ENCODE measurements around the gene CLCN3. TPM values are rescaled to one million over a fixed set of nuclear protein-coding genes. Genes with fewer than 3 reads are reported as not detected.

The CLCN3 gene
- total and polyA plus RNA-seq, 2 experiments from 2014 or later = 14.9 to 38.4 TPM

DNA sequence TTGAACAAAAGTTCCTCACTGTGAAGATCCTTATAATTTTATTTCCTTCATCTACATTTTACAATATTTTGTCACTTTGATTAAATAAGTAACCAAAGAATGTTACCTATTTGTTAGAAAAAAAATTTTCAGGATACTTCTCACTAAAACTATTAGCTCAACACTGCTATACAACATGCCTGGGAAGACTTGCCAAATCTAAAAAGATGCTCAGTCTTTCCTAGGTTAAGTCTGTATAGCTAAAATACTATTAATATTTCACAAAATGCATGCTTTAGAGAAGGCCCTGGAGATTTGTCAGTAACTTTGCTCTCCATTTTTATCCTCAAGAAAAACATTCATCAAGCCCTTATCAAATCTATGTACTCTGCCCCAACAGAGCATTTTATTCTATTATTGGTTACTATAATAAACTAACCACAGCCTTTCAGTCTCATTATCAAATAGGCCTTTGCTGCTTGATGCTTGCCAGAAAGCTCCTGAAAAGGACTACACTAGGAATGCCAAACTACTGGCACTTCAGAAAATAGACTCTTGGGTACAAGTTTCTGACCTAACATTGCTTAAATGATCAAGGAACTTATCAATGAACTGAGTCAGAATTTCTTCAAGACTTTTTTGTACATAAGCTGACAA lies 25.7 kb upstream of the CLCN3 start:
- no peak overlapping the region for H3K4me2 ChIP-seq
- H3K9me2 ChIP-seq (replicated peaks; ENCODE audit: insufficient read depth) = no peaks in the 10 kb centered on the region
- H3K79me2 ChIP-seq = no peaks in the 10 kb centered on the region
- no peaks in the 10 kb centered on the region for H3K36me3 ChIP-seq (replicated peaks; ENCODE audit: insufficient read depth, low read depth)
- H3K9me3 ChIP-seq (ENCODE audit: low read depth) = no peaks in the 10 kb centered on the region
- TF ChIP-seq, protein P1, sequence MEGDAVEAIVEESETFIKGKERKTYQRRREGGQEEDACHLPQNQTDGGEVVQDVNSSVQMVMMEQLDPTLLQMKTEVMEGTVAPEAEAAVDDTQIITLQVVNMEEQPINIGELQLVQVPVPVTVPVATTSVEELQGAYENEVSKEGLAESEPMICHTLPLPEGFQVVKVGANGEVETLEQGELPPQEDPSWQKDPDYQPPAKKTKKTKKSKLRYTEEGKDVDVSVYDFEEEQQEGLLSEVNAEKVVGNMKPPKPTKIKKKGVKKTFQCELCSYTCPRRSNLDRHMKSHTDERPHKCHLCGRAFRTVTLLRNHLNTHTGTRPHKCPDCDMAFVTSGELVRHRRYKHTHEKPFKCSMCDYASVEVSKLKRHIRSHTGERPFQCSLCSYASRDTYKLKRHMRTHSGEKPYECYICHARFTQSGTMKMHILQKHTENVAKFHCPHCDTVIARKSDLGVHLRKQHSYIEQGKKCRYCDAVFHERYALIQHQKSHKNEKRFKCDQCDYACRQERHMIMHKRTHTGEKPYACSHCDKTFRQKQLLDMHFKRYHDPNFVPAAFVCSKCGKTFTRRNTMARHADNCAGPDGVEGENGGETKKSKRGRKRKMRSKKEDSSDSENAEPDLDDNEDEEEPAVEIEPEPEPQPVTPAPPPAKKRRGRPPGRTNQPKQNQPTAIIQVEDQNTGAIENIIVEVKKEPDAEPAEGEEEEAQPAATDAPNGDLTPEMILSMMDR (IDR thresholded peaks at IDR 0.05; ENCODE audit: poor library complexity) = no peak
- no peak for TF ChIP-seq EZH2 (IDR thresholded peaks at IDR 0.05; ENCODE audit: borderline replicate concordance)
- TF ChIP-seq EZH2phosphoT487 (IDR thresholded peaks at IDR 0.05; ENCODE audit: low read depth, severe bottlenecking, unreplicated experiment) = no peak
- no peak overlapping the region for H3K4me3 ChIP-seq
- no peak overlapping the region for H2AFZ ChIP-seq
- H4K20me1 ChIP-seq (ENCODE audit: insufficient read depth, poor library complexity, severe bottlenecking) = no peaks in the 10 kb centered on the region
- no peak overlapping the region for H3K27ac ChIP-seq
- no peaks in the 10 kb centered on the region for H3K27me3 ChIP-seq
- H3K4me1 ChIP-seq (ENCODE audit: insufficient read depth) = no peaks in the 10 kb centered on the region
- no peak for DNase-seq (ENCODE audit: low spot score)

DNA sequence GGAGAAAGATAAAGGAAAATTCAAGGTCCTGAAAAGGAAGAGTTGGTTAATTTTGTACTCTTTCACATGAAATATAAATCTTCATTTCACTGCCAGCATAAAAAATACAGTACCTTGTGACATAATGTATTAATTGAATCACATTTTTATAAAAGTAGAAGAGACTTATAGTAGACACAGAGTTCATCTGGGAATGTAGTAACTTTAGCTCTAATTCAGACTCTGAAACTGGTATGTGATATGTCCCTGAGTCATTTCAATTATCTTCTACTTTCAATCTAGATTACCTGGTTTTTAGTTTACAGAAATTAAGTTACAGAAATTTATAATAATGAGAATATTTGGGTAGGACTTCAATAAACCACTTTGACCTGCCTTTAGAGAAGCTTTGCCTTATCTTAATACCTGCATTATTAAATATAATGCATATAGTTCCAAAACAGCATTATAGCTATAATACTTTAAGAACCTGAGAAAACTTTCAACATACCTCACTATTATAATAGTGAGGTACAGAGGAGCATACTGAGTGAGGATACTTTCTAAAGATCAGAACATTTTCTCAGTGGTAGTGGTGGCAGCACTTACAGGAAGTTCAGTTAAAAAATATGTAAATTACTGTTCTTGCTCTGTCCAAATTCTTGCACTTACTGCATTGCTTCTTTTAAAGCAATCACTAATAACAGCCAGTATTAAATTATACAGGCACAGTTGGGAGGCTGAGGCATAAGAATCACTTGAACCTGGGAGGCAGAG lies 19.2 kb upstream of the CLCN3 start:
- Histone ChIP-seq H3K79me2 (peaks cover 11% of the 10 kb centered on the region), H2AFZ (no peak overlapping the region), H3K9me2 (replicated peaks; ENCODE audit: insufficient read depth) (no peaks in the 10 kb centered on the region), H3K4me3 (no peak overlapping the region), H3K36me3 (replicated peaks; ENCODE audit: insufficient read depth, low read depth) (no peaks in the 10 kb centered on the region), H3K9me3 (ENCODE audit: low read depth) (no peaks in the 10 kb centered on the region), H3K4me1 (ENCODE audit: insufficient read depth) (no peaks in the 10 kb centered on the region), H3K27ac (no peak overlapping the region), H3K4me2 (no peak overlapping the region), H3K27me3 (no peaks in the 10 kb centered on the region), H4K20me1 (ENCODE audit: insufficient read depth, poor library complexity, severe bottlenecking) (no peaks in the 10 kb centered on the region)
- DNase-seq (ENCODE audit: low spot score) = no peak
- TF ChIP-seq EZH2phosphoT487 (IDR thresholded peaks at IDR 0.05; ENCODE audit: low read depth, severe bottlenecking, unreplicated experiment) (no peak), EZH2 (IDR thresholded peaks at IDR 0.05; ENCODE audit: borderline replicate concordance) (no peak)
- TF ChIP-seq, protein P1 (IDR thresholded peaks at IDR 0.05; ENCODE audit: poor library complexity) = no peak

DNA sequence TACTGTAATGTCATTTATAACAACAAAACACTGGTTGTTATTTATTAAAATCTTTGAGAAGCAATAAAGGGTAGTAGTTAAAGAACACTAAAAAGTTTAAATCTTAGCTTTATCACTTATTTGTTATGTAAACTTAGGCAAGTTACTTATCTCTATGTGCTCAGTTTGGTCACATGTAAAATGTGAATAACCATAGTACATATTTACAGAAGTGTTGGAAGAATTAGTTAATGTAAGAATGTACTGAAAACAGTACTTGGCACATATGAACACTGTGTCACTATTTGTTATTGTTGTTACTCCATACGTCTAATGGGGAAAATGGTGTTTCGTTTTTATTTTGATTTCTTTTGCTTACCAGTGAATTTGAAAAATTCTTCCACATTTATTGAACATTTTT lies 17.1 kb upstream of the CLCN3 start:
- H3K4me2 ChIP-seq = no peak overlapping the region
- H3K79me2 ChIP-seq = peaks cover 21% of the 10 kb centered on the region
- H4K20me1 ChIP-seq (ENCODE audit: insufficient read depth, poor library complexity, severe bottlenecking) = no peaks in the 10 kb centered on the region
- H3K27ac ChIP-seq = no peak overlapping the region
- DNase-seq (ENCODE audit: low spot score) = no peak
- H3K9me2 ChIP-seq (replicated peaks; ENCODE audit: insufficient read depth) = no peaks in the 10 kb centered on the region
- TF ChIP-seq EZH2 (IDR thresholded peaks at IDR 0.05; ENCODE audit: borderline replicate concordance) = no peak
- TF ChIP-seq, protein P1 (IDR thresholded peaks at IDR 0.05; ENCODE audit: poor library complexity) = no peak
- TF ChIP-seq EZH2phosphoT487 (IDR thresholded peaks at IDR 0.05; ENCODE audit: low read depth, severe bottlenecking, unreplicated experiment) = no peak
- WGBS (ENCODE audit: low lambda C conversion rate, missing lambda C conversion rate) = 90% methylated on average over 2 of the region's 2 CpGs
- no peak overlapping the region for H3K4me3 ChIP-seq
- no peaks in the 10 kb centered on the region for H3K36me3 ChIP-seq (replicated peaks; ENCODE audit: insufficient read depth, low read depth)
- H3K27me3 ChIP-seq = no peaks in the 10 kb centered on the region
- H2AFZ ChIP-seq = no peak overlapping the region
- H3K9me3 ChIP-seq (ENCODE audit: low read depth) = no peaks in the 10 kb centered on the region
- no peaks in the 10 kb centered on the region for H3K4me1 ChIP-seq (ENCODE audit: insufficient read depth)
